HG02642 (cell line): ENCODE data around the gene NIN.

ENCODE experiments used
- ATAC-seq: cut with Tn5 transposase; IDR thresholded peaks from one replicate; pipeline ENCODE4 v1.9.1; 2021; ENCODE audit warnings: mild to moderate bottlenecking; ENCODE audit not compliant: unreplicated experiment, poor library complexity

The NIN gene, protein sequence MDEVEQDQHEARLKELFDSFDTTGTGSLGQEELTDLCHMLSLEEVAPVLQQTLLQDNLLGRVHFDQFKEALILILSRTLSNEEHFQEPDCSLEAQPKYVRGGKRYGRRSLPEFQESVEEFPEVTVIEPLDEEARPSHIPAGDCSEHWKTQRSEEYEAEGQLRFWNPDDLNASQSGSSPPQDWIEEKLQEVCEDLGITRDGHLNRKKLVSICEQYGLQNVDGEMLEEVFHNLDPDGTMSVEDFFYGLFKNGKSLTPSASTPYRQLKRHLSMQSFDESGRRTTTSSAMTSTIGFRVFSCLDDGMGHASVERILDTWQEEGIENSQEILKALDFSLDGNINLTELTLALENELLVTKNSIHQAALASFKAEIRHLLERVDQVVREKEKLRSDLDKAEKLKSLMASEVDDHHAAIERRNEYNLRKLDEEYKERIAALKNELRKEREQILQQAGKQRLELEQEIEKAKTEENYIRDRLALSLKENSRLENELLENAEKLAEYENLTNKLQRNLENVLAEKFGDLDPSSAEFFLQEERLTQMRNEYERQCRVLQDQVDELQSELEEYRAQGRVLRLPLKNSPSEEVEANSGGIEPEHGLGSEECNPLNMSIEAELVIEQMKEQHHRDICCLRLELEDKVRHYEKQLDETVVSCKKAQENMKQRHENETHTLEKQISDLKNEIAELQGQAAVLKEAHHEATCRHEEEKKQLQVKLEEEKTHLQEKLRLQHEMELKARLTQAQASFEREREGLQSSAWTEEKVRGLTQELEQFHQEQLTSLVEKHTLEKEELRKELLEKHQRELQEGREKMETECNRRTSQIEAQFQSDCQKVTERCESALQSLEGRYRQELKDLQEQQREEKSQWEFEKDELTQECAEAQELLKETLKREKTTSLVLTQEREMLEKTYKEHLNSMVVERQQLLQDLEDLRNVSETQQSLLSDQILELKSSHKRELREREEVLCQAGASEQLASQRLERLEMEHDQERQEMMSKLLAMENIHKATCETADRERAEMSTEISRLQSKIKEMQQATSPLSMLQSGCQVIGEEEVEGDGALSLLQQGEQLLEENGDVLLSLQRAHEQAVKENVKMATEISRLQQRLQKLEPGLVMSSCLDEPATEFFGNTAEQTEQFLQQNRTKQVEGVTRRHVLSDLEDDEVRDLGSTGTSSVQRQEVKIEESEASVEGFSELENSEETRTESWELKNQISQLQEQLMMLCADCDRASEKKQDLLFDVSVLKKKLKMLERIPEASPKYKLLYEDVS (N-terminal part only)

DNA sequence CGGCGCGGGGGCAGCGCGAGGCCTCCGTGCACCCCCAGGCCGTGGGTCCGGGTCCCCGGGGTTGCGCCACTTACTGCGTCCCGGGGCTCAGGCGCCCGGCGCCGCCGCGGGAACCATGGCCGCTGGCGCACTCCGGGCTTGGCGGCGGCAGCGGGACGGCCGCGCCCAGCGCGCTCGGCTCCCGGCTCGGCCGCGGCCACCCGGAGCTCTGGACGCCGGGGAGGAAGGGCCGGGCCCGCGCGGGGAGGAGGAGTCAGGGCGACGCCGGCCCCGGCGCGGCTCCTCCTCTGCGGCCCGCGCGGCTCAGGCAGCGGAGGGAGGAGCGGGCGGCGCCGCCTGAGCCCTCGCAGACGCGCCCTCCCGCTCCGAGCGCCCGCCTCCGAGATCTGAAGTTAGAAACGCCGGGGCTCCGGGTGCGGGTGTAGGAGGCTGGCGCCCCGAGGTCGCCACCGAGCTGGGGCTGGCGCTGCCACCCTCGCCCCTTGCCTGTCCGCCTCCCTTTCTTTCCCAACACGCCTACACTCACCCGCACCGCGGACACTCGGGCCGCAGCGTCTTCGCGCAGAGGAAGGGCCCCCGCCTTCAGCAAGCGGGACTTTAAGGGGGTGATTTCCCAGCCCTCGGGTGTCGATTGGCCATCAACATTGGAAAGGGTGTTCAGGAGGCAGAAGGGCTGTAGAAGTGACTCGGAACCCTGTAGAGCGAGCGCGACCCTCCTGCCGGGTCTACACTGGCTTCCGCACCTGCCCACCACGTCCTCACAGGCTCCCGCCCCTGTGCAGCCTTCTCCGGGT is at the start of gene NIN:
NIN (minus strand) TSS at position 231 of the 794 bp plus-strand sequence. CDS start 9,106 bp downstream, outside the sequence.
- ATAC-seq: peak; percentile 82

- peak; percentile 93 for ATAC-seq
Measured at GRCh38 chr14:50875359-50876070, 44.6 kb upstream of the NIN start.

DNA sequence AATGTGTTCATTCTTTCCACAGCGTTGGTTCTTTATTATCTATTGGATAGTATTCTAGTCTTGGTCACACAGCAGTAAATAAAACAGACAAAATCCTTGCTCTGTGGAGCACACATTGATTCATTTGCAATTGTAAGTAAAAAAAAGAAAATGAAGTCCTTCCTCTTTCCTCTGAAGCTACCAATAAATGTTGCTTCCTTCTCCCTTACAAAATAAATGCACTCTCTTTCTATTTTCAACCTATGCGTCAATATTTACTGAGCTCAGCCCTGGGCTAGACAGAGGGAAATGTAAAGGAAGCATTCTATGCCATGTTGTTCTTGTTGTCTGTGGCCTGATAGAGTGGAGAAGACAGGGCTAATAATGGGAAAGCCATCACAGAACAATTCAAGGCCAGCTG is 43.8 kb upstream of the NIN start:
- ATAC-seq: no peak

DNA sequence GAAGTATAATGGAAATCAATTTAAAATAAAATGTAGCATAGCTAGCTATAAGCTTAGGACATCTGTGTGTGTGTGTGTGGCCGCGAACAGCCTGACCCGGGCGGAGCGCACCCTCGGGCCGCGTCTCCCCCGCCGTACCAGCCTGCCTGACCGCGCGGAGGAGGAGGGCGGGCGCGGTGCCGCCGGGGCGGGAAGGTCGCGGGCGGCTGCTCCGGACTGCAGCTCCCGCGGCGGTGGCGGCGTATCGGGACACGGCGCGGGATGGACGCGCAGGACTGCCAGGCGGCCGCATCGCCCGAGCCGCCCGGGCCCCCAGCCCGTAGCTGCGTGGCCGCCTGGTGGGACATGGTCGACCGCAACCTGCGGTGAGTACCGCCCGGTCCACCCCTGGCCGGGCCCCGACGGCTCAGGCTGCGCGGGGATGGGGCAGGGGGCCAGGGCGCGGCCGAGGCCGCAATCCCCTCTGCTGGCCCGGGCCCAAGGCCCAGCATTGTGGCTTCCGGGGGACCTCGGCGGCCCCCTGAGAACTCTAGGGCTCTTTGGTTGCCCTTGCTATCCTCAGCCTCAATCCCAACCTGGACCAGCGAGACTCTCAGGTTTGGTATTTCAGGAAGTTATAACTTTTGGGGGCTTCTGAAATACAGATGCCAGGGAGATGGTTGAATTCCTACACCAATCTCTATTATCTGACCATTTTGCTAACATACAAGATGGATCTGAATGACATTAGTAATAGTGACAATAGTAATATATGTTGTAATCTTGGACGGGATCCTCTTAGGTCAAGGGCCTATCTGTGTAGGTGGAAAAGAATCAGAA is 41.2 kb upstream of the NIN start, which contains the start of gene ABHD12B:
ABHD12B (plus strand) TSS at position 140 of the 819 bp plus-strand sequence; CDS start at position 262, 122 bp downstream.
- no peak for ATAC-seq

- ATAC-seq: no peak
Measured at GRCh38 chr14:50871228-50871627, 40.3 kb upstream of the NIN start.

DNA sequence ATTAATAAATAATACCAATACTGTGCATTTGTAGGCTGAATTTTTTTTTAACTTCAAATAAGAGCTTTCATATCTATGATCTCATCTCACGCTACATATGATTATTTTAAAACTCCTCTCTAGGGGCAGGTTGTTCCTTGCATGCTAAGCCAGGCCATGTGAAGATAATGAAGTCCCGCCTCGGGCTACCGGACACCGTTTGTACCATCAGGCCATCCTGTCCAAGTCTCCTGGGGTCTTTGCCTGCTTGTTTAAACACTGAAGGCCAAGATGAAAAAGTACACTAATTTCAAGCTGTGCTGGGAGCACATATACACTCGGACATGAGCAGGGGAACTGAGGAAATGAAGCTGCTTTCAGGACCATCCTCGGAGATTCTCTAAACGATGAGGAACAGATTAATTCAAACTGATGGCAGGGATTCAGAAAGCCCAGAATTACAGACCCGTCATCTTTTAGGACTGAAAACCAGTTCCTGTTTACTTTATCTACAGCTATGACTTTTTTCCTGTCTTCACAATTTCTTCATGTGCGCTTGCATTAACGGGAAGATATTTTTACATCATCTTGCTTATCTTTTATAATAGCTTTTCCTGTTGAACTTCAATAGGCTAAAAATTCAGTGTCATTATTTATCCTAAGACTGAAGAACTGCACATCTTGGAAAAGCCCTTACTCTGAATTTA is 34.6 kb upstream of the NIN start:
- no peak for ATAC-seq

- ATAC-seq: no peak
Measured at GRCh38 chr14:50864946-50865345, 34.0 kb upstream of the NIN start.

DNA sequence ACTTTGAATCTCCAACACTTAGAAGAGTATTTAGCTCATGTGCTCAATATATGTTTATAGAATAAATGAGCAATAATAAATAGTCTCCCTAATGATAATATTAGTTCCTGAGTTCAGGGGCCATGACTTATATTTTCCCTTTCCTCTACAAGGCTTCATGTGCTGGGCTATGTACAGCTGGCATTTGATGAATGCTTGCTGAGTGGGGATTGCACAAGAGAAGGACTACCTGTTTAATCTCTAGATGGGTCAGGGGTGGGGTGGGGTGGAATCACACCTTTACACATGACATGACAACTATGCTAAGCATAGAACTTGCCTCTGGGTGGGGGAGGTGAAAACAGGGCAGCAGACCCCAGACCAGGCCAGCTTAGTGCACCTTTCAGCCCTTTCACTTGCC is 33.3 kb upstream of the NIN start:
- ATAC-seq: no peak

- no peak for ATAC-seq
Measured at GRCh38 chr14:50862036-50862570, 31.1 kb upstream of the NIN start.

DNA sequence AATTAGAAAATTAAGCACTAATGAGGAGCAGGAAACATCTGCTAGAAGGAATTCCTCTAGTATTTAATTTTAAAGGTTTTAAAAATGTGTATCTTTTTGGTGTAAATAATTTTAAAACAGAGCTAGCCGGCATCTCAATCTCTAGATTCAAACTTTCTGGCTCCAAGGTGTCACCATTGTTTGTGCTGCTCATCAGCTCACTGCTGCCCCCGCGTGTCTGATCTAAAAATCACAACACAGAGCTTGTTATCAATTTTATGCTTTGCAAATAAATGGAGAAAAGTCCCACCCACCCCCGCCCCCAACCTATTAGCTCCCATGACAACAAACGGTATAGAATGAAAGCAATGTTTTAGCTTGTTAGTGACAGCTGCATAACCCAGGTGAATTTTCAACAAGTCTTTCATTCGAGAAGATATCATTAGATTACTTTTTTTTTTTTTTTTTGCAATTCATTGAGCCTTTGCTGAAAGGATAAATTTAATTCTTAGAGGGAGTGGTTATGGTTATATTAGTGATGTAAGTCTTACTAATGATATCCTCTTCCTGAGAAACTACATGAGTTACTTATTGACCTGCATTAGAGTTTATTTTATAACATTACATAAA is 29.6 kb upstream of the NIN start:
- no peak for ATAC-seq

DNA sequence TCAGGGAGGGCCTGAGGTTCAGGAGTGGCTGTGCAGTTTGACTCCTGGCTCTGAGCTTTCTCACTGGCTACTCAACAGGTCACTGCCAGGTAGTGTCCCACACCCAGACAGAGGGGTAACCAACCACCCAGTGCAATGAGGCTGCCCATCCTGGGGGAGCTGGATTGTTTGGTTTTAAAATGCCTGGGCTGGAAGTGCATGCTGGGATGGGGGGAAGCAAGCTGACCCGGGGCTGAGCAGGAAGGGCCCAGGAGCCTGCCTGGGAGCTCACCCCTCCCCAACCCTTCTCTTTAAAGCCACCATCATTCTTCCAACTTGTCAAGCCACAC is 28.3 kb upstream of the NIN start:
- no peak for ATAC-seq

DNA sequence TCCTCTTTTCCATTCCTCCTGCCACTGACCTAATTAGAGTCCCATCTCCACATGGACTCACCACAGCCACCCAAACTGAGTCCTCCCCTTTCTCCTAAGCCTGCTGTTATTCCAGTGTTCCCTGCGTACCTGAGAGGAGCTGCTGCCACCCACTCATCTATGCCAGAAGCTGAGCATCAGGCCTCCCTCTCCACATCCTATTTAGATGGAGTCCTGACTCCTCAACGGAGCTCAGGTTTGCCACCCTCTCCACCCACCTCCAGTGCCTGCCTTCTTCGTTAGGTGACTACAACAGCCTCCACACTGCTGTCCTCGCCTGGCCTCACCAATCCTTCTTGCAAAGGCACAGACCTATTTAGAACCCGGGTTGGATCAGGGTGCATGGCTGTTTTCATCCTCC is 25.7 kb upstream of the NIN start:
- no peak for ATAC-seq

DNA sequence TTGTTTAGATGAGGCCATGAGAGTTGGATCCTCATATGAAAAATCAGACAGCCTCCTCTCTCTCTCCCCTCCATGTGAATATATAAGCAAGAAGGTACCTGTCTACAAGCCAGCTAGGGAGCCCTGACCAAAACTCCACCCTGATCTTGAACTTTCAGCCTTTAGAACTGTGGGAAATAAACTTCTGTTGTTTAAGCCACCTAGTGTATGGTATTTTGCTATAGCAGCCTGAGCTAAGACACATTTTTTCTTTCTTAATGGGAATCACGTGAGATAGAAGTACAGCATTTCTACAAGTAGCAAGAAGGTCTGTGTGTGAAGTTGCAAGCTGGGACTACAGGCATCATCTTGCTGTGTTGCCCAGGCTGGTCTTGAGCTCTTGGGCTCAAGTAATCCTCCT is 24.6 kb upstream of the NIN start:
- no peak for ATAC-seq

GRCh38 chr14:50854521-50854920 is 23.6 kb upstream of the NIN start:
- no peak for ATAC-seq

- ATAC-seq: no peak
Measured at GRCh38 chr14:50853891-50854290, 22.9 kb upstream of the NIN start.

DNA sequence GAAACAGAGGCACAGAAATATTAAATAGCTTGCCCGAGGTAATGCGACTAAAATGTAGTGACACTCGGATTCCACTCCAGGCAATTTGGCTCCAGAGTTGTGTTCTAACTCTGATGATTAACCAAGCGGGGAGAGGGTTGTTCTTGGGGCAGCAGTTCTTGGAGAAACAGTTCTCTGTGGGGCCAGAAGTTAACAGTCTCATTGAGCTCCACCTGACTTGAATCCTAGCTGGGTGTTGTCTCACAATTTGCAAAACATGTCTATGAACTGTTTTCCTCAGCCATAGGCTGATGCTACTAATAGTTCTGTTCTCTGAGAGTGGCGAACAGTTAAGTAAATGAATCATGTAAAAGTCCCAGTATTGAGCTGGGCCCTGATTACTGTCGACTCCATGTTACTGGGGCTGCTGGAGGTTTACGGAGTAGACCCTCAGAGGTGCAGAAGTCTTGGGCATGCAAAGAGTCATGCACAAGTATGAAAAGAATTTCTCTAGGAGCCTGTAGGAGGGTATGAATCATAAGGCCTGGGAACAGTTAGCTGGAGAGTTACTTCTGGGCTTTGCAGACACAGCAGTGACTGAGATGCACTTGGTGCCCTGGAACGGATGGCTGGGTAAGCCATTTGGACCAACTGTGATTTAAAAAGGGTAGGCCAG is 15.4 kb upstream of the NIN start:
- ATAC-seq: no peak

- no peak for ATAC-seq
Measured at GRCh38 chr14:50845166-50845565, 14.2 kb upstream of the NIN start.
